ENCODE results near the gene BSND. TPM values are rescaled to one million over a fixed set of nuclear protein-coding genes. Genes with fewer than 3 reads are reported as not detected.

Gene BSND
- total and polyA plus RNA-seq, 4 donors: 0.02 TPM; not detected in 3

- TF ChIP-seq CTCF (IDR thresholded peaks at IDR 0.05; ENCODE audit: control extremely low read depth, extremely low read depth): no peak
- Histone ChIP-seq H3K4me3 (no peak overlapping the region), H3K9me3 (ENCODE audit: control insufficient read depth in 4 of 4, insufficient read depth in 3 of 4, low read length in 3 of 4) (no peaks in the 10 kb centered on the region), H3K36me3 (ENCODE audit: control insufficient read depth in 4 of 4, insufficient read depth in 4 of 4, low read length in 4 of 4) (peaks cover 0 to 4% (median 0%) of the 10 kb centered on the region in 4 donors), H3K27me3 (ENCODE audit: control insufficient read depth in 3 of 3, insufficient read depth in 3 of 3, low read length in 2 of 3) (peaks cover 0 to 4% (median 0%) of the 10 kb centered on the region in 3 donors), H3K27ac (ENCODE audit: low read depth in 1 of 2, low read length in 1 of 2) (no peak overlapping the region), H3K4me1 (ENCODE audit: control insufficient read depth in 5 of 5, insufficient read depth in 5 of 5, low read length in 5 of 5) (peaks cover 0 to 2% (median 0%) of the 10 kb centered on the region in 5 donors), H3K9ac (ENCODE audit: insufficient read depth in 1 of 2, low read length in 2 of 2) (no peak overlapping the region)
- 95 to 99% methylated on average over 3 of the region's 3 CpGs for WGBS, 2 donors
- DNase-seq (no peak), ATAC-seq (ENCODE audit: insufficient read depth, low FRiP score) (no peak)
These were observed 48.9 kb downstream of the BSND start for GRCh38 chr1:55047611-55048010.

- no peak for TF ChIP-seq CTCF (IDR thresholded peaks at IDR 0.05; ENCODE audit: control extremely low read depth, extremely low read depth)
- WGBS, 2 donors: 88 to 89% methylated on average over 11 of the region's 11 CpGs
- Histone ChIP-seq H3K9me3 (ENCODE audit: control insufficient read depth in 4 of 4, insufficient read depth in 3 of 4, low read length in 3 of 4) (no peaks in the 10 kb centered on the region), H3K9ac (ENCODE audit: insufficient read depth in 1 of 2, low read length in 2 of 2) (no peak overlapping the region), H3K4me3 (no peak overlapping the region), H3K27me3 (ENCODE audit: control insufficient read depth in 3 of 3, insufficient read depth in 3 of 3, low read length in 2 of 3) (no peaks in the 10 kb centered on the region), H3K4me1 (ENCODE audit: control insufficient read depth in 5 of 5, insufficient read depth in 5 of 5, low read length in 5 of 5) (peaks cover 0 to 2% (median 0%) of the 10 kb centered on the region in 5 donors), H3K36me3 (ENCODE audit: control insufficient read depth in 4 of 4, insufficient read depth in 4 of 4, low read length in 4 of 4) (peaks cover 0 to 4% (median 0%) of the 10 kb centered on the region in 4 donors), H3K27ac (ENCODE audit: low read depth in 1 of 2, low read length in 1 of 2) (no peak overlapping the region)
- no peak for DNase-seq
- no peak for ATAC-seq (ENCODE audit: insufficient read depth, low FRiP score)
These were observed 49.9 kb downstream of the BSND start for GRCh38 chr1:55048453-55049270.

- 85 to 92% methylated on average over 9 of the region's 9 CpGs for WGBS, 2 donors
- Histone ChIP-seq H3K36me3 (ENCODE audit: control insufficient read depth in 4 of 4, insufficient read depth in 4 of 4, low read length in 4 of 4) (peaks cover 0 to 4% (median 0%) of the 10 kb centered on the region in 4 donors), H3K27ac (ENCODE audit: low read depth in 1 of 2, low read length in 1 of 2) (no peak overlapping the region), H3K9me3 (ENCODE audit: control insufficient read depth in 4 of 4, insufficient read depth in 3 of 4, low read length in 3 of 4) (no peaks in the 10 kb centered on the region), H3K27me3 (ENCODE audit: control insufficient read depth in 3 of 3, insufficient read depth in 3 of 3, low read length in 2 of 3) (no peaks in the 10 kb centered on the region), H3K9ac (ENCODE audit: insufficient read depth in 1 of 2, low read length in 2 of 2) (no peak overlapping the region), H3K4me1 (ENCODE audit: control insufficient read depth in 5 of 5, insufficient read depth in 5 of 5, low read length in 5 of 5) (peaks cover 0 to 2% (median 0%) of the 10 kb centered on the region in 5 donors), H3K4me3 (no peak overlapping the region)
- ATAC-seq (ENCODE audit: insufficient read depth, low FRiP score): no peak
- no peak for DNase-seq
- no peak for TF ChIP-seq CTCF (IDR thresholded peaks at IDR 0.05; ENCODE audit: control extremely low read depth, extremely low read depth)
These were observed 50.7 kb downstream of the BSND start for GRCh38 chr1:55049271-55049913.
